BJ (cell line): Measurements from ENCODE around the gene SP3. TPM values are rescaled to one million over a fixed set of nuclear protein-coding genes. Genes with fewer than 3 reads are reported as not detected.

Experiments used
- CTCF ChIA-PET: fragments of 350-600 bp; formaldehyde crosslinking; extraction: SDS; loops from one replicate; lab custom pipeline; 2021; ENCODE audit warnings: antibody characterized with exemption, inconsistent platforms; lab: Yijun Ruan, JAX
- POLR2A ChIA-PET: fragments of 300-600 bp; sonication (Branson Sonifier 250); formaldehyde crosslinking; extraction: SDS; loops from one replicate; lab custom pipeline; 2021; ENCODE audit warnings: antibody characterized with exemption; lab: Charles Lee
- DNase-seq: peaks from one replicate; pipeline ENCODE4 v3.0.0-alpha.2; 2011; ENCODE audit warnings: low read depth
- H3K27me3 ChIP-seq: 2 replicates; pipeline ENCODE4 v1.6.0; 2011; ENCODE audit warnings: low read length; ENCODE audit not compliant: control insufficient read depth, insufficient read depth
- H3K36me3 ChIP-seq: 2 replicates; pipeline ENCODE4 v1.5.1; 2011; ENCODE audit warnings: low read length; ENCODE audit not compliant: control insufficient read depth, insufficient read depth
- H3K4me3 ChIP-seq: 2 replicates; pipeline ENCODE4 v1.5.1; 2011; ENCODE audit warnings: low read depth, mild to moderate bottlenecking, control low read depth, low read length
- CTCF ChIP-seq: IDR thresholded peaks from 2 replicates; pipeline ENCODE4 v1.5.1; 2011; ENCODE audit warnings: low read depth, mild to moderate bottlenecking, control low read depth, inconsistent platforms, low read length, moderate library complexity; ENCODE audit not compliant: insufficient read depth
- polyA plus RNA-seq: library from polyadenylated mRNA; depleted of rRNA; stranded (reverse); fragments of >200 nt; gene quantifications from 2 replicates; pipeline ENCODE4 v1.2.3, GENCODE V29; 2011

Gene SP3
- polyA plus RNA-seq, 1 experiment: 33.2 TPM

- ChIA-PET POLR2A (interaction anchor here (0.6 to 0.7 kb wide), 3 partner anchors 22 to 95 kb away, joined by 3 to 7 read pairs (median 6); no protein-coding TSS in a partner anchor), CTCF (no interaction called here)
- no peak for TF ChIP-seq CTCF
- peak; percentile 19 for DNase-seq
- Histone ChIP-seq H3K27me3 (no peaks in the 10 kb centered on the region), H3K36me3 (no peaks in the 10 kb centered on the region), H3K4me3 (peak overlapping the region; percentile 93)
Observed at GRCh38 chr2:173963817-173964564, 1.2 kb downstream of the SP3 start.

GRCh38 chr2:173963323-173963816 lies 1.8 kb downstream of the SP3 start:
- CTCF ChIA-PET: interaction anchor here (1.0 to 1.2 kb wide), 2 partner anchors 61 to 378 kb away, joined by 3 to 4 read pairs; no protein-coding TSS in a partner anchor
- POLR2A ChIA-PET: no interaction called here
- no peaks in the 10 kb centered on the region for H3K27me3 ChIP-seq
- H3K36me3 ChIP-seq: no peaks in the 10 kb centered on the region
- TF ChIP-seq CTCF: peak; percentile 45
- peak overlapping the region; percentile 93 for H3K4me3 ChIP-seq
- no peak for DNase-seq

- no peaks in the 10 kb centered on the region for H3K27me3 ChIP-seq
- no peak for DNase-seq
- peak overlapping the region; percentile 93 for H3K4me3 ChIP-seq
- TF ChIP-seq CTCF: no peak
- ChIA-PET CTCF (interaction anchor here (0.6 to 1.2 kb wide), 6 partner anchors 9 to 382 kb away, joined by 3 to 4 read pairs (median 3); no protein-coding TSS in a partner anchor), POLR2A (no interaction called here)
- H3K36me3 ChIP-seq: no peaks in the 10 kb centered on the region
Observed at GRCh38 chr2:173962583-173963110, 2.5 kb downstream of the SP3 start.

GRCh38 chr2:173962031-173962430 lies 3.1 kb downstream of the SP3 start:
- Histone ChIP-seq H3K27me3 (no peaks in the 10 kb centered on the region), H3K36me3 (no peaks in the 10 kb centered on the region), H3K4me3 (peak overlapping the region; percentile 93)
- no peak for DNase-seq
- POLR2A ChIA-PET: no interaction called here
- CTCF ChIA-PET: interaction anchor here (0.6 to 1.2 kb wide), 6 partner anchors 8 to 383 kb away, joined by 3 to 4 read pairs (median 3); no protein-coding TSS in a partner anchor
- no peak for TF ChIP-seq CTCF

GRCh38 chr2:173961346-173961705 lies 3.8 kb downstream of the SP3 start:
- Histone ChIP-seq H3K4me3 (no peak overlapping the region), H3K36me3 (no peaks in the 10 kb centered on the region), H3K27me3 (no peaks in the 10 kb centered on the region)
- TF ChIP-seq CTCF: no peak
- ChIA-PET POLR2A (no interaction called here), CTCF (interaction anchor here (1.0 to 1.2 kb wide), 2 partner anchors 9 to 48 kb away, joined by 3 read pairs; no protein-coding TSS in a partner anchor)
- DNase-seq: no peak
